Measurements from ENCODE around the gene FHL2. TPM values are rescaled to one million over a fixed set of nuclear protein-coding genes. Genes with fewer than 3 reads are reported as not detected.

FHL2 gene
- total and polyA plus RNA-seq, 9 of the 15 experiments (the other 6 are each of a cell fraction or from before 2014, with no cell fraction given) = 7.5 to 33.1 (median 23.9) TPM

GRCh38 chr2:105380432-105381100 lies 18.3 kb downstream of the FHL2 start:
- peak overlapping the region; percentile 53 for H3K27ac ChIP-seq (ENCODE audit: extremely low read depth, low read depth, low read length)
- no peak for TF ChIP-seq CGGBP1 (CRISPR knock-in tag; IDR thresholded peaks at IDR 0.05)
- TF ChIP-seq RBM22 (IDR thresholded peaks at IDR 0.05; ENCODE audit: low read depth, low read length, poor library complexity, severe bottlenecking) = no peak
- no peak for TF ChIP-seq DEAF1 (CRISPR knock-in tag; IDR thresholded peaks at IDR 0.05)
- TF ChIP-seq, protein P1, sequence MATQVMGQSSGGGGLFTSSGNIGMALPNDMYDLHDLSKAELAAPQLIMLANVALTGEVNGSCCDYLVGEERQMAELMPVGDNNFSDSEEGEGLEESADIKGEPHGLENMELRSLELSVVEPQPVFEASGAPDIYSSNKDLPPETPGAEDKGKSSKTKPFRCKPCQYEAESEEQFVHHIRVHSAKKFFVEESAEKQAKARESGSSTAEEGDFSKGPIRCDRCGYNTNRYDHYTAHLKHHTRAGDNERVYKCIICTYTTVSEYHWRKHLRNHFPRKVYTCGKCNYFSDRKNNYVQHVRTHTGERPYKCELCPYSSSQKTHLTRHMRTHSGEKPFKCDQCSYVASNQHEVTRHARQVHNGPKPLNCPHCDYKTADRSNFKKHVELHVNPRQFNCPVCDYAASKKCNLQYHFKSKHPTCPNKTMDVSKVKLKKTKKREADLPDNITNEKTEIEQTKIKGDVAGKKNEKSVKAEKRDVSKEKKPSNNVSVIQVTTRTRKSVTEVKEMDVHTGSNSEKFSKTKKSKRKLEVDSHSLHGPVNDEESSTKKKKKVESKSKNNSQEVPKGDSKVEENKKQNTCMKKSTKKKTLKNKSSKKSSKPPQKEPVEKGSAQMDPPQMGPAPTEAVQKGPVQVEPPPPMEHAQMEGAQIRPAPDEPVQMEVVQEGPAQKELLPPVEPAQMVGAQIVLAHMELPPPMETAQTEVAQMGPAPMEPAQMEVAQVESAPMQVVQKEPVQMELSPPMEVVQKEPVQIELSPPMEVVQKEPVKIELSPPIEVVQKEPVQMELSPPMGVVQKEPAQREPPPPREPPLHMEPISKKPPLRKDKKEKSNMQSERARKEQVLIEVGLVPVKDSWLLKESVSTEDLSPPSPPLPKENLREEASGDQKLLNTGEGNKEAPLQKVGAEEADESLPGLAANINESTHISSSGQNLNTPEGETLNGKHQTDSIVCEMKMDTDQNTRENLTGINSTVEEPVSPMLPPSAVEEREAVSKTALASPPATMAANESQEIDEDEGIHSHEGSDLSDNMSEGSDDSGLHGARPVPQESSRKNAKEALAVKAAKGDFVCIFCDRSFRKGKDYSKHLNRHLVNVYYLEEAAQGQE (IDR thresholded peaks at IDR 0.05; ENCODE audit: borderline replicate concordance) = no peak
- TF ChIP-seq, protein P1 (CRISPR knock-in tag; IDR thresholded peaks at IDR 0.05; ENCODE audit: low read depth) = no peak
- TF ChIP-seq ZNF121 (CRISPR knock-in tag; conservative IDR thresholded peaks at IDR 0.05) = peak; percentile 88; the same call in 1 of the 2 replicates
- TF ChIP-seq CBFA2T3 (IDR thresholded peaks at IDR 0.05) = peak; percentile 42; the same call in 1 of the 2 replicates
- peak; percentile 55 for TF ChIP-seq ARID1B (IDR thresholded peaks at IDR 0.05)
- no peak for TF ChIP-seq ZFP1 (CRISPR knock-in tag; IDR thresholded peaks at IDR 0.05)
- peak; percentile 46; the same call in 1 of the 2 replicates for TF ChIP-seq EP300 (IDR thresholded peaks at IDR 0.05; ENCODE audit: low read length)
- no peak; the same call in 1 of the 2 replicates for TF ChIP-seq GABPA (tag; conservative IDR thresholded peaks at IDR 0.05; ENCODE audit: low read depth)

More at GRCh38 chr2:105380432-105381100, 18.3 kb downstream of the FHL2 start:
- H3K79me2 ChIP-seq (ENCODE audit: control insufficient read depth, insufficient read depth, low read length) = no peaks in the 10 kb centered on the region
- in situ Hi-C loops (cut with MboI) (no loop called here), intact Hi-C loops (cut with micrococcal nuclease) (no loop called here)
- H3K4me1 ChIP-seq (replicated peaks in 1 of 2; ENCODE audit: control insufficient read depth in 2 of 2, insufficient read depth in 2 of 2, low read length in 2 of 2) = peaks cover 0 to 20% of the 10 kb centered on the region in 2 experiments; a peak in 3 of 5 replicates
- DNase-seq (ENCODE audit: extremely low read depth in 1 of 4, low spot score in 3 of 4) (peak in 1 of 4 experiments; percentile 23), ATAC-seq (peak; percentile 28), FAIRE-seq (no peak)
- peak overlapping the region; percentile 48 for H3K4me2 ChIP-seq (ENCODE audit: insufficient read depth, low read length)
- H3K27me3 ChIP-seq (ENCODE audit: control insufficient read depth in 2 of 2, insufficient read depth in 2 of 2, low read length in 2 of 2) = no peaks in the 10 kb centered on the region
- 33% methylated on average over 9 of the region's 9 CpGs for WGBS (ENCODE audit: insufficient coverage, low coverage, missing lambda C conversion rate)
- ChIA-PET POLR2A (interaction anchor here (1.1 kb wide), 1 partner anchor 10 kb away, joined by 3 read pairs; no protein-coding TSS in a partner anchor), CTCF (ENCODE audit: low intra/inter-chr PET ratio) (interaction anchor here (1.7 kb wide), 1 partner anchor 141 kb away, joined by 6 read pairs; no protein-coding TSS in a partner anchor)
- H2AFZ ChIP-seq (ENCODE audit: low read depth, low read length) = 0 out of 2 replicates have a peak overlapping the region, but pooled peaks have one; percentile 6
- H3K9me3 ChIP-seq (replicated peaks; ENCODE audit: control insufficient read depth, insufficient read depth, low read depth, low read length) = no peaks in the 10 kb centered on the region
- peaks cover 63% of the 10 kb centered on the region; the same call in 2 of the 3 replicates for H3K36me3 ChIP-seq (ENCODE audit: control insufficient read depth, insufficient read depth, low read length)
- BruUV-seq (replicated peaks) = no TSS peak
- H3K9me1 ChIP-seq (ENCODE audit: control insufficient read depth, insufficient read depth, low read length) = no peaks in the 10 kb centered on the region
- no peak overlapping the region for H3K4me3 ChIP-seq
- peak overlapping the region in 1 of 2 experiments; percentile 68; a peak in 1 of 4 replicates for H3K9ac ChIP-seq (ENCODE audit: insufficient read depth in 1 of 2, low read depth in 2 of 2, low read length in 2 of 2)
- H4K20me1 ChIP-seq (replicated peaks; ENCODE audit: control insufficient read depth, insufficient read depth, low read length) = no peaks in the 10 kb centered on the region
